Glomerular visceral epithelial cell (primary cell): ENCODE data around the gene MS4A5.

ENCODE experiments used
- DNase-seq: peaks from one replicate; pipeline ENCODE4 v3.0.0-alpha.2; 2016; ENCODE audit errors: extremely low spot score

Gene MS4A5

GRCh38 chr11:60482361-60482760 lies 53.0 kb downstream of the MS4A5 start:
- DNase-seq = no peak

GRCh38 chr11:60485987-60486386 lies 56.6 kb downstream of the MS4A5 start:
- DNase-seq = no peak

DNA sequence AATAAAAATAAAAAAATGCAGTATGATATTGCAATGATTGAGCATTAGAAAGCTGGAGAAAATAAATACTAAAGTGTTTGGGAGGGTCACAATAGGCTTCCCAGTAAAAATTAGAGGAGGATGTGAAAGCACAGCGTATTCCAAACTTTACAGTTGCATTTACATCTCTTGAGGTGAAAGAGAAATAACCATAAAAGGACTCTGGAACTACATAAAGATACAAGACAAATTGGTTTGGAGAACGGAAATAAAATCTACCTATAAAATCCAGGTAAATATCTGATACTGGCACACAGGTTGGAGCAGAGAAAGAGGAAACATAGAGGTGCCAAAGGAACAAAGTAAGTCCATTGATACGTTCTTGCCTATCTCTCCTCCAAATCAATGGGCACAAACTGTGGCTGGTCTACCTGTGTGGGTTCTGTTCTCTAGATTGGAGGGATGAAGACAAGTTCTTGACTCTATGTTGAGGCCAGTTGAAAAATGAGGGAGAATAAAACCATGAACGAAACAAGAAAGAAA lies 63.2 kb downstream of the MS4A5 start, which contains the start of gene MS4A12:
Gene MS4A12 (plus strand): TSS at position 291 of the 522 bp plus-strand sequence. CDS start 4,541 bp downstream, outside the sequence.
- DNase-seq = no peak

- DNase-seq = no peak
Measured at GRCh38 chr11:60493454-60493853, 64.1 kb downstream of the MS4A5 start.
